Stimulated activated naive B cell treated with anti-CD40 and anti-IgM and Interleukin-4, amounts not matched to agents 10 μg/mL and 1 μg/mL and 100 μg/mL, for 72 hours (primary cell): Measurements from ENCODE around the gene CHML.

Experiments
- ATAC-seq, 2 donors: fragments of 150-1000 bp; cut with Tn5 transposase; replicated peaks; 2 replicates each; pipeline ENCODE4 v1.10.0; 2021; ENCODE audit warnings: moderate library complexity in 1 of 2
- DNase-seq: peaks from one replicate; pipeline ENCODE4 v3.0.0; 2021
- H3K27ac Mint-ChIP-seq: one replicate; pipeline ENCODE4 v1.8.0; 2022; ENCODE audit warnings: mild to moderate bottlenecking, mixed read lengths
- H3K27me3 Mint-ChIP-seq, 2 donors: one replicate each; pipeline ENCODE4 v1.8.0; 2022; ENCODE audit warnings: mixed read lengths in 2 of 2
- H3K36me3 Mint-ChIP-seq, 2 donors: one replicate each; pipeline ENCODE4 v1.8.0; 2022; ENCODE audit warnings: mixed read lengths in 2 of 2, mild to moderate bottlenecking in 1 of 2
- H3K4me1 Mint-ChIP-seq, 2 donors: one replicate each; pipeline ENCODE4 v1.8.0; 2022; ENCODE audit warnings: mixed read lengths in 2 of 2, mild to moderate bottlenecking in 1 of 2
- H3K4me3 Mint-ChIP-seq, 2 donors: one replicate each; pipeline ENCODE4 v1.8.0; 2022; ENCODE audit warnings: mild to moderate bottlenecking in 2 of 2, mixed read lengths in 2 of 2, moderate library complexity in 1 of 2
- H3K9me3 Mint-ChIP-seq, 2 donors: one replicate each; pipeline ENCODE4 v1.8.0; 2022; ENCODE audit warnings: mixed read lengths in 2 of 2, mild to moderate bottlenecking in 1 of 2

CHML gene

DNA sequence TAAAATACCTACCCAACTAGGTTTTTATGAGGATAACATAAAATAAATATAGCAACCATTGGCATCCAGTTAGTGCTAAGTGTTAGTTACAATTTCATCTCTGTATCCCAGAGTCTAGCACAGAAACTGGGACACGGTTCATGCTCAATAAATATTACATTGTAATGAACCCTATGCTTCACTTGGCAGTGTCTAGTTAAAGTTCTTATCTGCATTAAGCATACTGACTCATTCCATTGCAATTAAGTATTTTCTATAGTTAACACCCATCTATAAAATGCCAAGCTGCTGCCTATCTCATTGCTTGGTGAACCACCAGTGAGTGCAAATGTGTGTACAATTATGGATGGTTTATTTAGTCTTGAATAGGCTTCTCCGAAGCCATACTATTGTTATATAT is 15.2 kb downstream of the CHML start:
- peaks cover 35 to 36% of the 10 kb centered on the region in 2 donors for H3K36me3 Mint-ChIP-seq
- H3K9me3 Mint-ChIP-seq = no peaks in the 10 kb centered on the region
- no peak for DNase-seq
- H3K27ac Mint-ChIP-seq = no peak overlapping the region
- peaks cover 28 to 43% of the 10 kb centered on the region in 2 donors for H3K4me1 Mint-ChIP-seq
- H3K4me3 Mint-ChIP-seq = no peak overlapping the region
- no peaks in the 10 kb centered on the region for H3K27me3 Mint-ChIP-seq
- ATAC-seq = no peak

DNA sequence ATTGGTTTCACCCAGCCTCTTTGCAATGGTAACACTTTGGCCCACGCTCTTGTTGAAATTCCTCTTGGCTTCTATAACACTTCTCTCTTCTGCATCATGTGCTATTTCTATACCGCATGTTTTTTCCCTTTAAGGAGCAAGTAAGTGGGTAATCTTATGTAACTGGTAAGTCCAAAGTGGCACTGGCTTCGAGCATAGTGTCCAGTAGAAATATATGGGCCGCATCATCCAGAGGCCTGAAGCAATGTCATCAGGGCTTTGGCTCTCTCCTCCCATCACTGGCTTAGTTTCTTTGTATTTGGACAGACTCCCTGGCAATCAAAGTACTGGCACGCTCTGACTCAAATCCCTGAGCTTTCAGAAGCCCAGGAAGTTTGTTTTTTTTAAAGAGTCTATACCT is 17.5 kb downstream of the CHML start:
- Mint-ChIP-seq H3K4me3 (no peak overlapping the region), H3K27ac (no peak overlapping the region), H3K4me1 (peaks cover 25 to 44% of the 10 kb centered on the region in 2 donors), H3K9me3 (no peaks in the 10 kb centered on the region), H3K36me3 (peaks cover 39 to 49% of the 10 kb centered on the region in 2 donors), H3K27me3 (no peaks in the 10 kb centered on the region)
- DNase-seq = no peak
- no peak for ATAC-seq

- ATAC-seq (peak; percentile 36), DNase-seq (no peak)
- Mint-ChIP-seq H3K4me1 (peaks cover 38 to 59% of the 10 kb centered on the region in 2 donors), H3K36me3 (peaks cover 34 to 56% of the 10 kb centered on the region in 2 donors), H3K27me3 (no peaks in the 10 kb centered on the region), H3K27ac (no peak overlapping the region), H3K9me3 (no peaks in the 10 kb centered on the region), H3K4me3 (no peak overlapping the region)
Measured at GRCh38 chr1:241617426-241617825, 22.7 kb downstream of the CHML start.

- peaks cover 32 to 47% of the 10 kb centered on the region in 2 donors for H3K4me1 Mint-ChIP-seq
- H3K27ac Mint-ChIP-seq = peak overlapping the region; percentile 44
- DNase-seq = no peak
- H3K9me3 Mint-ChIP-seq = no peaks in the 10 kb centered on the region
- peaks cover 24 to 45% of the 10 kb centered on the region in 2 donors for H3K36me3 Mint-ChIP-seq
- no peak overlapping the region for H3K4me3 Mint-ChIP-seq
- no peaks in the 10 kb centered on the region for H3K27me3 Mint-ChIP-seq
- ATAC-seq = no peak
Measured at GRCh38 chr1:241615043-241615974, 24.9 kb downstream of the CHML start.

GRCh38 chr1:241614572-241614971 is 25.6 kb downstream of the CHML start:
- H3K27me3 Mint-ChIP-seq = no peaks in the 10 kb centered on the region
- H3K4me3 Mint-ChIP-seq = no peak overlapping the region
- DNase-seq = no peak
- H3K27ac Mint-ChIP-seq = no peak overlapping the region
- no peak for ATAC-seq
- peaks cover 33 to 47% of the 10 kb centered on the region in 2 donors for H3K4me1 Mint-ChIP-seq
- no peaks in the 10 kb centered on the region for H3K9me3 Mint-ChIP-seq
- peaks cover 25 to 44% of the 10 kb centered on the region in 2 donors for H3K36me3 Mint-ChIP-seq

GRCh38 chr1:241614144-241614543 is 26.0 kb downstream of the CHML start:
- DNase-seq (no peak), ATAC-seq (peak; percentile 56 to 76)
- Mint-ChIP-seq H3K27ac (no peak overlapping the region), H3K9me3 (no peaks in the 10 kb centered on the region), H3K4me1 (peaks cover 34 to 47% of the 10 kb centered on the region in 2 donors), H3K36me3 (peaks cover 26 to 43% of the 10 kb centered on the region in 2 donors), H3K4me3 (no peak overlapping the region), H3K27me3 (no peaks in the 10 kb centered on the region)

- Mint-ChIP-seq H3K27ac (peak overlapping the region; percentile 73), H3K4me3 (no peak overlapping the region), H3K36me3 (peaks cover 20 to 33% of the 10 kb centered on the region in 2 donors), H3K27me3 (no peaks in the 10 kb centered on the region), H3K9me3 (no peaks in the 10 kb centered on the region), H3K4me1 (peaks cover 35 to 49% of the 10 kb centered on the region in 2 donors)
- DNase-seq (no peak), ATAC-seq (no peak)
Measured at GRCh38 chr1:241612533-241613477, 27.4 kb downstream of the CHML start.

GRCh38 chr1:241611736-241612135 is 28.4 kb downstream of the CHML start:
- Mint-ChIP-seq H3K27me3 (no peaks in the 10 kb centered on the region), H3K27ac (no peak overlapping the region), H3K36me3 (peaks cover 16 to 31% of the 10 kb centered on the region in 2 donors), H3K9me3 (no peaks in the 10 kb centered on the region), H3K4me3 (no peak overlapping the region), H3K4me1 (peaks cover 33 to 48% of the 10 kb centered on the region in 2 donors)
- DNase-seq = no peak
- no peak for ATAC-seq

- no peak for DNase-seq
- Mint-ChIP-seq H3K27ac (no peak overlapping the region), H3K27me3 (no peaks in the 10 kb centered on the region), H3K4me3 (no peak overlapping the region), H3K9me3 (no peaks in the 10 kb centered on the region), H3K36me3 (peaks cover 10 to 28% of the 10 kb centered on the region in 2 donors), H3K4me1 (peaks cover 31 to 49% of the 10 kb centered on the region in 2 donors)
- peak; percentile 89 to 91 for ATAC-seq
Measured at GRCh38 chr1:241611063-241611462, 29.1 kb downstream of the CHML start.

DNA sequence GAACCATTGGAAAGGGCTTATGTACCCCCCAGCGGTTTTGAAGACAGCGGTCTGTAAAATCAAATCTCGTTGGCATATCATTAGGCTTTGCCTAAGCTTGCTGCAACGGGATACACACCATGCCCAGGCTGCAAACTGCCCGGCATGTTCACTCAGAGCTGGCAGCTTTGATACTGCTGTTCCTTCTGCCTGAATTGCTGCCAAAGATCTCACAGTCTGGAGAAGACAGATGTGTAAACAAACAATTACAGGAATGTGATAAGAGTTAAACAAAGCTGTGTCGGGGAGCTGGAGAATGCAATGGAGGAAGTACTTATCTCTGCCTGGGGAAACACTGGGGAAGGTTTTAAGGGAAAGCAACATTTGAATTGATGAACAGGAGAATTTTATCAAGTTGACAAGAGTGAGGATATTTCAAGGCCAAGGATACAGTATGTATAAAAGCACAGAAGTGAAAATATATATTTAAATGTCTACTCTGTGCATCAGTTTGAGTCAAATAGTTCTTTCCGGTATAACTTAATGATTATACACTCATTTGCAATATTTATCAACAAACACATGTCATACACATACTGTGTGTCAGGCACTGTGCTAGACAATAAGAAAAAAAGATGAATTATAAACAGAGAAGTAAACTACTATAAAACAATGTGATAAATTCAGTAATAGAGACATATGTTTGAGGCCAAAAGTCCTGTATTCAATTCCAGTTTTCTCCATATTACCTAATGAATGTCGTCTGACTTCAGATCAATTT is 29.9 kb downstream of the CHML start:
- H3K27me3 Mint-ChIP-seq = no peaks in the 10 kb centered on the region
- no peak overlapping the region for H3K4me3 Mint-ChIP-seq
- no peak for ATAC-seq
- DNase-seq = no peak
- no peaks in the 10 kb centered on the region for H3K9me3 Mint-ChIP-seq
- H3K4me1 Mint-ChIP-seq = peaks cover 29 to 49% of the 10 kb centered on the region in 2 donors
- peaks cover 12 to 30% of the 10 kb centered on the region in 2 donors for H3K36me3 Mint-ChIP-seq
- no peak overlapping the region for H3K27ac Mint-ChIP-seq

DNA sequence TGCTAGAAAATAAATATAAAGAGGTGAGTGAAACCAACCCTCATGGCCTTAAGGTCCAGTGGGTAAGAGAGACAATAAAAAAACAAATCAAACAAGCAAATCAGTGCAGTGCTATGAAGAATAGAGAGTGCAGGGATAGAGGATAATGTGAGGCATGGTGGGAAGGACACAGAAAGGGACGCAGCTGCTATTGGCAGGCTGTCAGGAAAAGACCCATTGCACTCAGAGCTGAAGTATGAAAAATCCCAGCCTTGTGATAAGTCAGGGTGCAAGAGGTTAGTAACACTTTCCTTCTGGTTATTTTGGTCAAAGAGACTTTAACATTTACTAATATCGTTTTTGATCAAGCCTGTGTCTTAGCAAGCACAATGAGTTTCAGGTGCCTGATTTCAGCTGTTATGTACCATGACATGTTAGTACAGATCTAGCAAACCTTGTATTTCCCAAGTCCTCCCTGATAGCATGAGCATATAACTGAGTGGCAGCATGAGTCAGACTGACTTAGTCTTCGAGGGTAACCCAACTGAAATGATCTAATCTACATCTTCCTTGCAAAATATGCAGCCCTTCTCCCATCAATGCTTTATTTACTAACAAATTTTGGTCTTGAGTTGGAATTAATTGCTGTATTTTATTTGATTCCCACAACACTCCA is 31.7 kb downstream of the CHML start:
- ATAC-seq (peak in 1 of 2 donors; percentile 24), DNase-seq (no peak)
- Mint-ChIP-seq H3K4me3 (no peak overlapping the region), H3K27ac (peak overlapping the region; percentile 52), H3K9me3 (no peaks in the 10 kb centered on the region), H3K36me3 (peaks cover 21 to 34% of the 10 kb centered on the region in 2 donors), H3K4me1 (peaks cover 31 to 48% of the 10 kb centered on the region in 2 donors), H3K27me3 (no peaks in the 10 kb centered on the region)

- no peak for ATAC-seq
- H3K27ac Mint-ChIP-seq = peak overlapping the region; percentile 3
- H3K4me3 Mint-ChIP-seq = no peak overlapping the region
Measured at GRCh38 chr1:241607497-241607896, 32.7 kb downstream of the CHML start.

GRCh38 chr1:241606544-241606943 is 33.6 kb downstream of the CHML start:
- Mint-ChIP-seq H3K27me3 (no peaks in the 10 kb centered on the region), H3K9me3 (peaks cover 3 to 6% of the 10 kb centered on the region in 2 donors), H3K36me3 (peaks cover 38 to 48% of the 10 kb centered on the region in 2 donors)

More at GRCh38 chr1:241607497-241607896, 32.7 kb downstream of the CHML start:
- Mint-ChIP-seq H3K36me3 (peaks cover 28 to 39% of the 10 kb centered on the region in 2 donors), H3K9me3 (no peaks in the 10 kb centered on the region), H3K27me3 (no peaks in the 10 kb centered on the region), H3K4me1 (peaks cover 38 to 53% of the 10 kb centered on the region in 2 donors)
- DNase-seq = no peak

More at GRCh38 chr1:241606544-241606943, 33.6 kb downstream of the CHML start:
- ATAC-seq (no peak), DNase-seq (no peak)
- Mint-ChIP-seq H3K4me3 (no peak overlapping the region), H3K4me1 (peaks cover 47 to 61% of the 10 kb centered on the region in 2 donors), H3K27ac (peak overlapping the region; percentile 37)
